H1 (cell line): ENCODE results near the gene ZNF221. TPM values are rescaled to one million over a fixed set of nuclear protein-coding genes. Genes with fewer than 3 reads are reported as not detected.

Source experiments
- CTCF ChIA-PET: fragments of 300-600 bp; sonication (Branson Sonifier 250); formaldehyde crosslinking; loops from one replicate; lab custom pipeline; 2021; ENCODE audit not compliant: partially characterized antibody; lab: Charles Lee
- POLR2A ChIA-PET: fragments of 300-600 bp; sonication (Branson Sonifier 250); formaldehyde crosslinking; loops from one replicate; lab custom pipeline; 2021; ENCODE audit warnings: inconsistent platforms; ENCODE audit not compliant: partially characterized antibody; lab: Charles Lee
- DNase-seq, 2 experiments: peaks; one replicate each; pipeline versions ENCODE4 v3.0.0 to v3.0.0-alpha.2; 2010 to 2022; ENCODE audit warnings: low spot score in 2 of 2, low read depth in 1 of 2, mixed read lengths in 1 of 2
- FAIRE-seq: peaks from 2 replicates; lab custom pipeline; 2011; peaks lifted over from hg19 to GRCh38; lab: Jason Lieb, UNC
- H2AFZ ChIP-seq: 2 replicates; pipeline ENCODE4 v1.8.1; 2012; ENCODE audit warnings: low read length, inconsistent platforms
- H2AK5ac ChIP-seq: 2 replicates; pipeline ENCODE4 v1.6.1; 2013; ENCODE audit warnings: low read depth, low read length
- H2BK120ac ChIP-seq: replicated peaks from 2 replicates; pipeline ENCODE3; 2013; ENCODE audit warnings: low read depth, low read length, inconsistent platforms
- H2BK12ac ChIP-seq: 2 replicates; pipeline ENCODE4 v1.6.1; 2013; ENCODE audit warnings: low read depth, low read length
- H2BK15ac ChIP-seq: 2 replicates; pipeline ENCODE4 v1.6.1; 2013; ENCODE audit warnings: low read length
- H2BK20ac ChIP-seq: 2 replicates; pipeline ENCODE4 v1.6.1; 2013; ENCODE audit warnings: low read length
- H2BK5ac ChIP-seq: 2 replicates; pipeline ENCODE4 v1.6.1; 2013; ENCODE audit warnings: low read depth, low read length
- H3K14ac ChIP-seq: 2 replicates; pipeline ENCODE4 v1.6.1; 2013; ENCODE audit warnings: inconsistent platforms; ENCODE audit not compliant: insufficient read length
- H3K18ac ChIP-seq: 2 replicates; pipeline ENCODE4 v1.6.1; 2013; ENCODE audit warnings: low read length; ENCODE audit errors: extremely low read depth
- H3K23ac ChIP-seq: 2 replicates; pipeline ENCODE4 v1.6.1; 2013; ENCODE audit warnings: inconsistent platforms; ENCODE audit not compliant: insufficient read length
- H3K23me2 ChIP-seq: 2 replicates; pipeline ENCODE4 v1.6.1; 2013; ENCODE audit warnings: low read depth, low read length
- H3K27ac ChIP-seq: 2 replicates; pipeline ENCODE4 v1.6.1; 2011; ENCODE audit warnings: low read depth, low read length, inconsistent platforms
- H3K27me3 ChIP-seq, 4 experiments: replicated peaks in 1 of 4; 1 replicate in 1 of 4; 2 replicates in 3 of 4; pipeline versions ENCODE4 v1.6.1 to v1.8.1; 2011 to 2013; ENCODE audit warnings: low read length in 3 of 4, mild to moderate bottlenecking in 3 of 4, inconsistent platforms in 2 of 4, mixed read lengths in 2 of 4, moderate library complexity in 1 of 4; ENCODE audit not compliant: control insufficient read depth in 3 of 4, insufficient read depth in 3 of 4; ENCODE audit errors: extremely low read depth in 1 of 4
- H3K36me3 ChIP-seq, 4 experiments: 2 replicates each; pipeline versions ENCODE4 v1.6.1 to v1.8.1; 2011 to 2013; ENCODE audit warnings: mild to moderate bottlenecking in 4 of 4, low read length in 3 of 4, moderate library complexity in 2 of 4, control low read depth in 1 of 4, inconsistent platforms in 1 of 4; ENCODE audit not compliant: insufficient read depth in 4 of 4, control insufficient read depth in 2 of 4
- H3K4ac ChIP-seq: replicated peaks from 2 replicates; pipeline ENCODE3; 2013; ENCODE audit warnings: low read length, low read depth, mixed read lengths, inconsistent platforms; ENCODE audit not compliant: insufficient read length
- H3K4me1 ChIP-seq, 4 experiments: replicated peaks in 1 of 4; 1 replicate in 1 of 4; 2 replicates in 3 of 4; pipeline versions ENCODE4 v1.6.1 to v1.8.1; 2011 to 2013; ENCODE audit warnings: low read length in 3 of 4, inconsistent platforms in 2 of 4, mixed read lengths in 1 of 4; ENCODE audit not compliant: insufficient read depth in 4 of 4, control insufficient read depth in 3 of 4
- H3K4me2 ChIP-seq, 2 experiments: 2 replicates each; pipeline versions ENCODE4 v1.6.1 to v1.8.1; 2011 to 2013; ENCODE audit warnings: low read depth in 2 of 2, low read length in 2 of 2, control low read depth in 1 of 2, inconsistent platforms in 1 of 2, mild to moderate bottlenecking in 1 of 2; ENCODE audit not compliant: insufficient read depth in 1 of 2
- H3K4me3 ChIP-seq, 4 experiments: fragments of 200-600, 300-600 bp in 1 of 4; sonication (generic), shearing (Covaris generic), sonication (Bioruptor Twin) in 1 of 4; 2 replicates each; pipeline versions ENCODE4 v1.5.1 to v1.8.1; 2011 to 2016; ENCODE audit warnings: low read length in 4 of 4, low read depth in 3 of 4, control low read depth in 2 of 4, inconsistent platforms in 2 of 4, mild to moderate bottlenecking in 2 of 4, mixed read lengths in 1 of 4, moderate library complexity in 1 of 4; ENCODE audit not compliant: insufficient read depth in 2 of 4; ENCODE audit errors: extremely low read depth in 1 of 4
- H3K56ac ChIP-seq: replicated peaks from 2 replicates; pipeline ENCODE3; 2013; ENCODE audit warnings: low read depth, mild to moderate bottlenecking, mixed read lengths, low read length, inconsistent platforms; ENCODE audit not compliant: insufficient read length
- H3K79me1 ChIP-seq: 2 replicates; pipeline ENCODE4 v1.6.1; 2013; ENCODE audit warnings: low read depth, low read length, control low read depth
- H3K79me2 ChIP-seq, 2 experiments: 2 replicates each; pipeline versions ENCODE4 v1.6.1 to v1.8.1; 2012 to 2013; ENCODE audit warnings: low read length in 2 of 2, mild to moderate bottlenecking in 2 of 2, inconsistent platforms in 1 of 2; ENCODE audit not compliant: insufficient read depth in 2 of 2, control insufficient read depth in 1 of 2
- H3K9ac ChIP-seq, 4 experiments: replicated peaks in 1 of 4; 1 replicate in 1 of 4; 2 replicates in 3 of 4; pipeline versions ENCODE4 v1.6.1 to v1.8.1; 2011 to 2013; ENCODE audit warnings: low read depth in 3 of 4, low read length in 3 of 4, control low read depth in 2 of 4, mild to moderate bottlenecking in 2 of 4, moderate library complexity in 2 of 4, inconsistent platforms in 1 of 4; ENCODE audit errors: extremely low read depth in 1 of 4
- H3K9me3 ChIP-seq, 2 experiments: 2 replicates each; pipeline versions ENCODE4 v1.6.1 to v1.8.1; 2012 to 2013; ENCODE audit warnings: mild to moderate bottlenecking in 2 of 2, moderate library complexity in 2 of 2, control low read depth in 1 of 2, inconsistent platforms in 1 of 2, low read depth in 1 of 2, low read length in 1 of 2, mixed read lengths in 1 of 2; ENCODE audit not compliant: insufficient read depth in 2 of 2
- H4K20me1 ChIP-seq, 2 experiments: replicated peaks in 1 of 2; 2 replicates each; pipeline versions ENCODE3 to v1.8.1; 2011 to 2013; ENCODE audit warnings: inconsistent platforms in 2 of 2, low read length in 2 of 2, mild to moderate bottlenecking in 1 of 2; ENCODE audit not compliant: insufficient read depth in 2 of 2, control insufficient read depth in 1 of 2
- H4K5ac ChIP-seq: 2 replicates; pipeline ENCODE4 v1.6.1; 2013; ENCODE audit warnings: low read length, low read depth, mixed read lengths, inconsistent platforms; ENCODE audit not compliant: insufficient read length
- H4K8ac ChIP-seq: 2 replicates; pipeline ENCODE4 v1.8.0; 2013; ENCODE audit warnings: mild to moderate bottlenecking, moderate library complexity, low read length, inconsistent platforms; ENCODE audit not compliant: insufficient read depth; ENCODE audit errors: extremely low read depth
- H4K91ac ChIP-seq: replicated peaks from 2 replicates; pipeline ENCODE3; 2013; ENCODE audit warnings: low read length, mixed read lengths, inconsistent platforms; ENCODE audit not compliant: insufficient read length
- EGR1 ChIP-seq: IDR thresholded peaks from 2 replicates; pipeline ENCODE4 v1.6.1; 2011; ENCODE audit warnings: low read depth, low read length, borderline replicate concordance
- RAD21 ChIP-seq, 2 experiments: IDR thresholded peaks in 1 of 2; conservative IDR thresholded peaks in 1 of 2; 2 replicates each; pipeline ENCODE4 v1.6.1; 2011; ENCODE audit warnings: low read depth in 2 of 2, low read length in 2 of 2, improper control_type of control experiment in 1 of 2, inconsistent platforms in 1 of 2, mild to moderate bottlenecking in 1 of 2, moderate library complexity in 1 of 2
- WGBS, 2 experiments: shearing (Covaris generic) in 1 of 2; methylation state at CpG; one replicate each; pipeline versions ENCODE4 v1.1.6 to v1.1.7; 2013 to 2015; ENCODE audit warnings: low lambda C conversion rate in 2 of 2, mixed read lengths in 2 of 2, inconsistent platforms in 1 of 2, low coverage in 1 of 2, missing lambda C conversion rate in 1 of 2; ENCODE audit not compliant: insufficient replicate concordance in 2 of 2, insufficient coverage in 1 of 2, insufficient read length in 1 of 2; ENCODE audit errors: extremely low coverage in 1 of 2, missing lambda C conversion rate in 1 of 2; 5-methylcytosine and 5-hydroxymethylcytosine counted together
- polyA plus RNA-seq, 7 experiments: library from polyadenylated mRNA; depleted of rRNA in 3 of 7; stranded (reverse) in 5 of 7; unstranded in 2 of 7; fragments of >200 nt in 5 of 7; fragments of 200-250 nt in 2 of 7; gene quantifications; 1 replicate in 5 of 7; 2 replicates in 1 of 7; 4 replicates in 1 of 7; pipeline versions ENCODE4 v1.2.1 to v1.2.3, GENCODE V29; 2011 to 2013; ENCODE audit warnings: missing spikeins in 2 of 7, mixed read lengths in 2 of 7
- total RNA-seq: library from RNA; stranded (reverse); fragmentation: NEBNext Ultra II Directional; extraction: Animal tissue kit (Norgen Biotek cat#: 25700); gene quantifications from 2 replicates; pipeline ENCODE4 v1.2.1, GENCODE V29; 2021

Gene ZNF221
- total and polyA plus RNA-seq, 2 of the 8 experiments (the other 6 are each of a cell fraction or from before 2014, with no cell fraction given), result 0.50 to 8.4 TPM

GRCh38 chr19:43934055-43934984, 16.7 kb upstream of the ZNF221 start:
- Histone ChIP-seq H3K79me2 (peaks cover 0 to 8% of the 10 kb centered on the region in 2 experiments; a peak in 1 of 4 replicates), H2BK120ac (no peak overlapping the region), H3K23me2 (no peaks in the 10 kb centered on the region), H4K20me1 (no peaks in the 10 kb centered on the region), H2AFZ (peak overlapping the region; percentile 47; the same call in 1 of the 2 replicates), H4K91ac (no peak overlapping the region), H4K8ac (peak overlapping the region; percentile 65; the same call in 1 of the 2 replicates), H3K9me3 (peaks cover 0 to 4% of the 10 kb centered on the region in 2 experiments; a peak in 2 of 4 replicates), H3K56ac (no peak overlapping the region), H3K27me3 (no peaks in the 10 kb centered on the region), H2BK20ac (no peak overlapping the region), H2AK5ac (no peak overlapping the region), H3K9ac (peak overlapping the region in 3 of 4 experiments; percentile 39 to 78 (median 56); a peak in 4 of 7 replicates), H3K18ac (no peak overlapping the region), H3K36me3 (peaks cover 3 to 21% (median 13%) of the 10 kb centered on the region in 4 experiments; a peak in 6 of 8 replicates), H3K79me1 (no peaks in the 10 kb centered on the region), H2BK15ac (no peak overlapping the region), H4K5ac (no peak overlapping the region), H2BK12ac (no peak overlapping the region), H3K14ac (no peak overlapping the region), H3K23ac (no peak overlapping the region), H3K4me2 (peak overlapping the region; percentile 74 to 92), H3K4me3 (peak overlapping the region; percentile 68 to 93 (median 86)), H3K4me1 (peaks cover 0 to 5% (median 1%) of the 10 kb centered on the region in 4 experiments; a peak in 1 of 7 replicates), H3K4ac (no peak overlapping the region), H3K27ac (peak overlapping the region; percentile 16; the same call in 1 of the 2 replicates), H2BK5ac (no peak overlapping the region)
- POLR2A ChIA-PET, result interaction anchor here (0.9 to 2.2 kb wide), 6 partner anchors 12 to 159 kb away, joined by 3 to 12 read pairs (median 4); partner anchors contain the start of genes ZNF155 and ZNF221
- WGBS, 2 experiments, result 24% methylated on average over 15 of the region's 15 CpGs; no CpG with 5 or more reads in 1 of the 2 experiments
- no peak for DNase-seq
- no peak for FAIRE-seq
- CTCF ChIA-PET, result interaction anchor here (1.5 kb wide), 1 partner anchor 19 kb away, joined by 3 read pairs; no protein-coding TSS in a partner anchor
- no peak for TF ChIP-seq EGR1
- TF ChIP-seq RAD21 (IDR thresholded peaks at IDR 0.05 in 1 of 2, conservative IDR thresholded peaks at IDR 0.05 in 1 of 2; ENCODE audit: low read depth in 2 of 2, low read length in 2 of 2), result 0 out of 4 replicates have a peak, but pooled peaks of 1 of the 2 experiments have one; percentile 5
